Activated CD4-positive, alpha-beta T cell treated with anti-CD3 and anti-CD28 coated beads, Interleukin-2, amount 10 ng/mL, durations not matched to agents 7 days and 5 days (primary cell): ENCODE data around the gene KRTAP13-4. TPM values are rescaled to one million over a fixed set of nuclear protein-coding genes. Genes with fewer than 3 reads are reported as not detected.

Source experiments
- CTCF ChIA-PET: fragments of 350-600 bp; sonication (Branson Sonifier 250); formaldehyde crosslinking; loops from one replicate; lab custom pipeline; 2021; ENCODE audit warnings: antibody characterized with exemption; lab: Charles Lee
- POLR2A ChIA-PET: fragments of 350-600 bp; sonication (Branson Sonifier 250); formaldehyde crosslinking; loops from one replicate; lab custom pipeline; 2021; ENCODE audit warnings: antibody characterized with exemption; lab: Charles Lee
- DNase-seq: peaks from one replicate; pipeline ENCODE4 v3.0.0-alpha.2; 2020
- H3K27ac Mint-ChIP-seq: one replicate; pipeline ENCODE4 v1.8.0; 2021; ENCODE audit warnings: mild to moderate bottlenecking, moderate library complexity, mixed read lengths
- H3K27me3 Mint-ChIP-seq: one replicate; pipeline ENCODE4 v1.8.0; 2021; ENCODE audit warnings: mixed read lengths
- H3K36me3 Mint-ChIP-seq: one replicate; pipeline ENCODE4 v1.8.0; 2021; ENCODE audit warnings: low read depth, mixed read lengths
- H3K4me1 Mint-ChIP-seq: one replicate; pipeline ENCODE4 v1.8.0; 2021; ENCODE audit warnings: mixed read lengths
- H3K4me3 Mint-ChIP-seq: one replicate; pipeline ENCODE4 v1.8.0; 2021; ENCODE audit warnings: mild to moderate bottlenecking, moderate library complexity, mixed read lengths
- H3K9me3 Mint-ChIP-seq: one replicate; pipeline ENCODE4 v1.8.0; 2021; ENCODE audit warnings: mixed read lengths
- total RNA-seq, 2 experiments: library from RNA; stranded (reverse); gene quantifications; one replicate each; pipeline ENCODE4 v1.2.3, GENCODE V29; 2021

The KRTAP13-4 gene, protein sequence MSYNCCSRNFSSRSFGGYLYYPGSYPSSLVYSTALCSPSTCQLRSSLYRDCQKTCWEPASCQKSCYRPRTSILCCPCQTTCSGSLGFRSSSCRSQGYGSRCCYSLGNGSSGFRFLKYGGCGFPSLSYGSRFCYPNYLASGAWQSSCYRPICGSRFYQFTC
- not detected for total RNA-seq

DNA sequence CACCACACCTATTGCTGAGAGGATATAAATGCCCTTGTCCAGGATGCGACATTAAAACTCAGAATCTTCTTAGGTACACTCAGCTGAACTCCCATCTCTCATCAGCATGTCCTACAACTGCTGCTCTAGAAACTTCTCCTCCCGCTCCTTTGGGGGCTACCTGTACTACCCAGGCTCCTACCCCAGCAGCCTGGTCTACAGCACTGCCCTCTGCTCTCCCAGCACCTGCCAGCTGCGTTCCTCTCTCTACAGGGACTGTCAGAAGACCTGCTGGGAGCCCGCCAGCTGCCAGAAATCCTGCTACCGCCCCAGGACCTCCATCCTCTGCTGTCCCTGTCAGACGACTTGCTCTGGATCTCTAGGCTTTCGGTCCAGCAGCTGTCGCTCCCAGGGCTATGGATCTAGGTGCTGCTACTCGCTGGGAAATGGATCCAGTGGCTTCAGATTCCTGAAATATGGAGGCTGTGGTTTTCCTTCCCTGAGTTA is at the start of gene KRTAP13-4:
TSS of gene KRTAP13-4 (plus strand) at position 51 of the 486 bp plus-strand sequence. CDS start at position 107, 56 bp downstream.
- Mint-ChIP-seq H3K9me3 (no peaks in the 10 kb centered on the region), H3K4me3 (no peak within 1 kb of the TSS), H3K36me3 (no peaks in the 10 kb centered on the region), H3K27me3 (peaks cover 4% of the 10 kb centered on the region), H3K4me1 (no peaks in the 10 kb centered on the region), H3K27ac (no peak within 1 kb of the TSS)
- DNase-seq, result no peak
- CTCF ChIA-PET, result no interaction called here
- POLR2A ChIA-PET, result no interaction called here

DNA sequence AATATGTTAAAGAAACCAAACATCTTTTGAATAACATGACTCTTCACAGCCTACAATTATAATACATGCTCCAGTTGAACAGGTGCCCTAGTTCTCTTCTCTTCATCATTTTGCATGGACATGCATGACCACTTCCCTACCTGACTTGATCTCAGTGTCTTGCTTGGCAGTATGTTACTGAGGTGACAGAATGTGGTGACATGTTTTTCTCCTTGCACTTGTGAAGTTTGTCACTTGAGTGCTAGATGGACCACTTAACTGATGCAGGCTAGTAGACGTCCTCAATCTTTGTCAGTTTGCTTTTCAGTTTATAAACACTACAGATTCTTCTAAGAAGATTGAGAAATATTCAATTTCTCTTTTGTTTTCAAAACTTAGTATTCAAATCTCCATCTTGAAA is 47.8 kb upstream of the KRTAP13-4 start:
- no peaks in the 10 kb centered on the region for H3K27me3 Mint-ChIP-seq
- H3K4me3 Mint-ChIP-seq, result no peak overlapping the region
- ChIA-PET CTCF (no interaction called here), POLR2A (no interaction called here)
- H3K27ac Mint-ChIP-seq, result no peak overlapping the region
- H3K4me1 Mint-ChIP-seq, result no peaks in the 10 kb centered on the region
- no peak for DNase-seq
- no peaks in the 10 kb centered on the region for H3K9me3 Mint-ChIP-seq
- no peaks in the 10 kb centered on the region for H3K36me3 Mint-ChIP-seq

DNA sequence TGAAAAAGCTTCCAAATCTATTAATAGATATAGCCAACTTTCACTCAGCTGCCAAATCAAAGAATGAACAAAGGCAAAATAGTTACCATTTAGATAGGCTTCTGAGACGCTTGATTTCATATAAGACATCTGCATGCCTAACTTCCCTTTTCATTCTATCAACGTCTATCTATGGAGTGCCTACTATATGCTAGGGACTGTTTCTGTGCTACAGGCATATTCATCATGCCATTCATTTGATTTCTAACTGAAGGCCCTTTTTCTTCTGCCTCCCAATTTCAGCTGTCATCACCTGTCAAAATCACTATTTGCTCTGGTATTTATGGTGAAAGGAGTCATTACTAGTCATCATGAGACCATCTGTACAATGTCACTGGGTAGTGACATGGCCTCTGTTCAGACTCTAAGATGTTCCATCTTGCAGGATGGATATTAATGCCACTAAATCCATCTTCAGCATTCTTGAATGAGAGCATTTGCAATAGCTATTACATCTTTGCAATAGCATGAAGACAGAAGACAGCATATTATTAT is 38.5 kb upstream of the KRTAP13-4 start:
- no peaks in the 10 kb centered on the region for H3K36me3 Mint-ChIP-seq
- H3K27me3 Mint-ChIP-seq, result no peaks in the 10 kb centered on the region
- H3K4me1 Mint-ChIP-seq, result no peaks in the 10 kb centered on the region
- no peak overlapping the region for H3K4me3 Mint-ChIP-seq
- ChIA-PET POLR2A (no interaction called here), CTCF (no interaction called here)
- peaks cover 3% of the 10 kb centered on the region for H3K9me3 Mint-ChIP-seq
- DNase-seq, result no peak
- no peak overlapping the region for H3K27ac Mint-ChIP-seq

DNA sequence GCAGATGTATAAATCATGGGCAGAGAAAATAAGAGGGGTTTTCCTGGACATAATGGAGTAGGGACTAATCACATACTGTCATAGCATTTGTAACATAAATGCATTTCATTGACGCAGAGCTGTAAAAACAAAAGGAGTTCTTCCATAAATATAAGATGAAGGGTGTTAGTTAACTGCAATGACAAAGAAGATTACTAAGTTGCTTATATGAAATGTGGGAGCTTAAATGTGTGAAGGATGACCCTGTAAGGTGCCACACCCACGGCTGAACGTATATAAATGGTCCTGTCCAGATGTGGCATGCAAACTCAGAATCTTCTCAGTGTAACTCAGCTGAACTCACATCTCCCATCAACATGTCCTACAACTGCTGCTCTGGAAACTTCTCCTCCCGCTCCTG is 34.3 kb upstream of the KRTAP13-4 start, which contains the start of gene KRTAP13-1:
TSS of gene KRTAP13-1 (plus strand) at position 301 of the 400 bp plus-strand sequence. CDS start at position 357, 56 bp downstream.
- POLR2A ChIA-PET, result no interaction called here
- no peak within 1 kb of the TSS for H3K4me3 Mint-ChIP-seq
- H3K36me3 Mint-ChIP-seq, result no peaks in the 10 kb centered on the region

DNA sequence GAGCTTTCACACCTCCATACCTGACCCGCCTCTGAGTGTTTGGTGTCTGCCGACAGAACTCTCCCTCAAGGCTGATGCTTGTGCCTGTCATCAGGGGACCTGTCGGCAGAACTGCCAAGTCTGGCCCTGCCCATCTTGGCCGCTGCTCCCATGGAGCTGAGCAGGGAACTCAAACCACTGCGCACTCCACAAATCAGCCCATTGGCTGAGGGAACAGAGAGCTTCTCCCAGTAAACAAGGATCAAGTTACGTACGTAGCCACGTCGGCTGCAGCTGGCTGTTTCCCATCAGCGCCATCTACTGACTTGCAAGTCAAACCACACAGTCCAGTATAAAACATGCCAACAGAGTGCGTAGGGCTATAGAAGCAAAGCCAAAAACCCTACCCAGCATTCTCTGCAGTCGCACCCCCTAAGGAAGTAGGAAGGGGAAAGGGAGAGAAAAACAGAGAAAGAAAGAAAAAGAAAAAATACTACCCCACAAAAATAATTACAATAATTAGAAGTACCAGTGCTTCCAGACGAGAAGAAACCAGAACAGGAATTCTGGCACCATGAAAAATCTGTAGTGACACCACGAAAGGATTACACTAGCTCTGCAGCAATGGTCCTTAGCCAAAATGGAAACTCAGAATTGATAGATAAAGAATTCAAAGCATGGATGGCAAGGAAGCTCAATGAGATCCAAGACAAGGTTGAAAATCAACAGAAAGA is 21.1 kb upstream of the KRTAP13-4 start:
- Mint-ChIP-seq H3K9me3 (no peaks in the 10 kb centered on the region), H3K4me1 (peaks cover 2% of the 10 kb centered on the region), H3K36me3 (no peaks in the 10 kb centered on the region), H3K4me3 (no peak overlapping the region), H3K27me3 (peaks cover 2% of the 10 kb centered on the region), H3K27ac (no peak overlapping the region)
- ChIA-PET POLR2A (no interaction called here), CTCF (no interaction called here)
- peak; percentile 18 for DNase-seq

More for the DNA sequence above, 34.3 kb upstream of the KRTAP13-4 start, which contains the start of gene KRTAP13-1:
- Mint-ChIP-seq H3K27ac (no peak within 1 kb of the TSS), H3K9me3 (no peaks in the 10 kb centered on the region), H3K27me3 (no peaks in the 10 kb centered on the region), H3K4me1 (no peaks in the 10 kb centered on the region)
- no peak for DNase-seq
- CTCF ChIA-PET, result no interaction called here

DNA sequence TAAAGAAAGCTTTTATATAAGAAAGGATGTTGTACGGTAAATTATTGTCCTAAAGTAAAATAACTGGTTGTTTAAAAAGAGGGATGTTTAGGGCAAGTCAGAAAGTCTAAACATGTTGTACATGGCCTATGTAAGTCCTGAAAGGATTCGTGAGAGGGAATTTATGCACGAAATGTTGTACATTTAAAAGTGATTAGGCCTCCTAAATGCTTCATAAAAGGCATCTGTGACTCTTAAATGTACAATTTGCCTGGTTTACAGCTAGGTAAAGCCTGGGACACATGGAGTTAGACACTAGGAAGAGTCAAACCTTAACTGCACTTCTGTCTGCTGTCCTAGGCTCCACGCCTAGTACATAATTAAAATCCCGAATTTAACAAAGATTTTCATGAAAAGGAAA is 14.0 kb upstream of the KRTAP13-4 start:
- Mint-ChIP-seq H3K36me3 (no peaks in the 10 kb centered on the region), H3K4me3 (no peak overlapping the region), H3K27me3 (peaks cover 2% of the 10 kb centered on the region), H3K27ac (no peak overlapping the region), H3K9me3 (no peaks in the 10 kb centered on the region), H3K4me1 (no peaks in the 10 kb centered on the region)
- no peak for DNase-seq
- CTCF ChIA-PET, result no interaction called here
- POLR2A ChIA-PET, result no interaction called here

DNA sequence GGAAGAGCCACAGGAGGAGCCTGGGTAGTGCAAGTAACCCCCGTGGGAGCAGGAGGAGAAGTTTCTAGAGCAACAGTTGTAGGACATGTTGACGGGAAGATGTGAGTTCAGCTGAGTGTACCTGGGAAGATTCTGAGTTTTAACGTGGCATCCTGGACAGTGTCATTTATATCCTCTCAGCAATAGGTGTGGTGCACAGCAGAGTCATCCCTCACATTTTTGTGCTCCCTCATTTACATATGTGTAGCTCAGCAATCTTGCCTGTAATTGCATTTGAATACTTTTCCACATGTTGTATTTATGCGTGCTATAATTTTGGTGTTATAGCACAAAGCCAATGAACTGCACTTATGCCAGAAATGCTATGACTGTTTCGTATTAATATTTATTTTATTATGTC is 4.2 kb upstream of the KRTAP13-4 start, which contains the start of gene KRTAP13-3:
TSS of gene KRTAP13-3 (minus strand) at position 101 of the 400 bp plus-strand sequence. CDS start at position 87, 14 bp downstream.
- ChIA-PET CTCF (no interaction called here), POLR2A (no interaction called here)
- no peak within 1 kb of the TSS for H3K27ac Mint-ChIP-seq
- H3K36me3 Mint-ChIP-seq, result no peaks in the 10 kb centered on the region
- no peak within 1 kb of the TSS for H3K4me3 Mint-ChIP-seq
- H3K4me1 Mint-ChIP-seq, result no peaks in the 10 kb centered on the region
- no peaks in the 10 kb centered on the region for H3K9me3 Mint-ChIP-seq
- DNase-seq, result no peak
- H3K27me3 Mint-ChIP-seq, result no peaks in the 10 kb centered on the region

- Mint-ChIP-seq H3K27ac (no peak overlapping the region), H3K4me1 (no peaks in the 10 kb centered on the region), H3K9me3 (no peaks in the 10 kb centered on the region), H3K4me3 (no peak overlapping the region), H3K27me3 (no peaks in the 10 kb centered on the region), H3K36me3 (no peaks in the 10 kb centered on the region)
- CTCF ChIA-PET, result no interaction called here
- no peak for DNase-seq
- POLR2A ChIA-PET, result no interaction called here
Measured at GRCh38 chr21:30426731-30427130, 3.3 kb upstream of the KRTAP13-4 start.

DNA sequence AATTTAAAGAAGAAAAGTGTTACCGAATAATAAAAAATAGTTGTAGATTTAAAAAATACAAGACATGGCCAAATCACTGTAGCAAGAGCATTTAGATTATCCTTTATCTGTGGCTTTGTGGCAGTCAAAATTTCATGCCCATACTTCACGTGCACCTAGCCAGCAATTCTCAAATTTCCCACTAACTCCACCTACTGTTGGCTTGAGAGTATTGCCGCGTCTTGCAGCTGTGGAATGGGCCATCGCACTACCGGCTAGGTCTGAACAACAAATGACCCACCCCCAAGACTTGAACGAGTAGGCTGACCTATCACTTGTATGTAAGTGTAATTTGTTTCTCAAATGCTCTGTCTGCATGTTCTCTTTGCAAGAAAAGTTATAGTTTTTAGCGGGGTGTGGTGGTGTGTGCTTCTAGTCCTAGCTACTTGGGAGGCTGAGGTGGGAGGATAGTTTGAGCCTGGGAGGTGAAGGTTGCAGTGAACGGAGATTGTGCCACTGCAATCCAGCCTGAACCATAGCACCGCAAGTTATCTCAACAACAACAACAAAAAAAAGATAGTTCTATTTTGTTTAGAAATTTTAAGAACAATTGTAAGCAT is 4.1 kb downstream of the KRTAP13-4 start:
- Mint-ChIP-seq H3K27ac (no peak overlapping the region), H3K36me3 (no peaks in the 10 kb centered on the region), H3K4me1 (no peaks in the 10 kb centered on the region), H3K4me3 (no peak overlapping the region), H3K9me3 (no peaks in the 10 kb centered on the region), H3K27me3 (peaks cover 4% of the 10 kb centered on the region)
- peak; percentile 26 for DNase-seq
- ChIA-PET CTCF (no interaction called here), POLR2A (no interaction called here)

GRCh38 chr21:30437010-30437565 is 7.1 kb downstream of the KRTAP13-4 start:
- peaks cover 4% of the 10 kb centered on the region for H3K27me3 Mint-ChIP-seq
- DNase-seq, result no peak
- H3K4me3 Mint-ChIP-seq, result no peak overlapping the region
- ChIA-PET POLR2A (no interaction called here), CTCF (no interaction called here)
- no peaks in the 10 kb centered on the region for H3K4me1 Mint-ChIP-seq
- no peaks in the 10 kb centered on the region for H3K36me3 Mint-ChIP-seq
- H3K9me3 Mint-ChIP-seq, result no peaks in the 10 kb centered on the region
- no peak overlapping the region for H3K27ac Mint-ChIP-seq

DNA sequence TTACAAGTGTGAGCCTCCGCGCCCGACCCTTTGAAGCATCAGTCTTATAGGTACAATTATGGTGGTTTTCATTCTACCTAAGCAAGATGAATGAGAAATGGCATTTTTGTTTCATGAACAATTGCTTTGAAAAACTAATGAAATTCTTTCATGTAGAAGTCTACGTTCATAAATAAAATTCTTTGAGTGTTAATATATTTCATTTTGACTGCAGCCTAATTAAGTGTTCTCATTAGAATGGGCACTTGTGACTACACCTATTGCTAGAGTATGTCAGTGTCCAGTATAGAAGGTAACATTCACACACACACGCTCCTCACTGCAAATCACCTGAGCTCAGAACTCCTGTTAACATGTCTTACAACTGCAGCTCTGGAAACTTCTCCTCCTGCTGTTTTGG is 10.0 kb downstream of the KRTAP13-4 start, which contains the start of gene KRTAP15-1:
TSS of gene KRTAP15-1 (plus strand) at position 301 of the 400 bp plus-strand sequence. CDS start at position 354, 53 bp downstream.
- H3K4me3 Mint-ChIP-seq, result no peak within 1 kb of the TSS
- POLR2A ChIA-PET, result no interaction called here
- H3K4me1 Mint-ChIP-seq, result no peaks in the 10 kb centered on the region

GRCh38 chr21:30443226-30443625 is 13.2 kb downstream of the KRTAP13-4 start:
- no peak for DNase-seq
- Mint-ChIP-seq H3K27me3 (no peaks in the 10 kb centered on the region), H3K27ac (no peak overlapping the region), H3K9me3 (no peaks in the 10 kb centered on the region), H3K36me3 (no peaks in the 10 kb centered on the region), H3K4me3 (no peak overlapping the region), H3K4me1 (peaks cover 2% of the 10 kb centered on the region)
- POLR2A ChIA-PET, result no interaction called here
- CTCF ChIA-PET, result no interaction called here

More for the DNA sequence above, 10.0 kb downstream of the KRTAP13-4 start, which contains the start of gene KRTAP15-1:
- H3K27ac Mint-ChIP-seq, result no peak within 1 kb of the TSS
- H3K9me3 Mint-ChIP-seq, result no peaks in the 10 kb centered on the region
- H3K27me3 Mint-ChIP-seq, result no peaks in the 10 kb centered on the region
- no peaks in the 10 kb centered on the region for H3K36me3 Mint-ChIP-seq
- CTCF ChIA-PET, result no interaction called here
- DNase-seq, result no peak
